SK-N-DZ (cell line): ENCODE data around the gene ACER2.

Source experiments
- DNase-seq: peaks from one replicate; pipeline ENCODE4 v3.0.0-alpha.2; 2015; ENCODE audit warnings: low spot score

The ACER2 gene

GRCh38 chr9:19451240-19452087, 42.7 kb downstream of the ACER2 start:
- no peak for DNase-seq

- no peak for DNase-seq
Measured at GRCh38 chr9:19456426-19456825, 47.6 kb downstream of the ACER2 start.

- peak; percentile 63 for DNase-seq
Measured at GRCh38 chr9:19456996-19457692, 48.3 kb downstream of the ACER2 start.

- no peak for DNase-seq
Measured at GRCh38 chr9:19457693-19458009, 48.8 kb downstream of the ACER2 start.

GRCh38 chr9:19460243-19460642, 51.4 kb downstream of the ACER2 start:
- no peak for DNase-seq

- DNase-seq: no peak
Measured at GRCh38 chr9:19461135-19461534, 52.3 kb downstream of the ACER2 start.

- DNase-seq: no peak
Measured at GRCh38 chr9:19464061-19464763, 55.4 kb downstream of the ACER2 start.

- peak; percentile 18 for DNase-seq
Measured at GRCh38 chr9:19464764-19465585, 56.2 kb downstream of the ACER2 start.

- DNase-seq: no peak
Measured at GRCh38 chr9:19465586-19466279, 56.9 kb downstream of the ACER2 start.

GRCh38 chr9:19466280-19466639, 57.5 kb downstream of the ACER2 start:
- DNase-seq: no peak

- no peak for DNase-seq
Measured at GRCh38 chr9:19469271-19469670, 60.5 kb downstream of the ACER2 start.

GRCh38 chr9:19470567-19470966, 61.8 kb downstream of the ACER2 start:
- DNase-seq: no peak

GRCh38 chr9:19470981-19471650, 62.3 kb downstream of the ACER2 start:
- no peak for DNase-seq

- peak; percentile 44 for DNase-seq
Measured at GRCh38 chr9:19471737-19472648, 63.2 kb downstream of the ACER2 start.

- no peak for DNase-seq
Measured at GRCh38 chr9:19473605-19474004, 64.8 kb downstream of the ACER2 start.

GRCh38 chr9:19479874-19480273, 71.1 kb downstream of the ACER2 start:
- no peak for DNase-seq

GRCh38 chr9:19480345-19480744, 71.5 kb downstream of the ACER2 start:
- DNase-seq: no peak

- no peak for DNase-seq
Measured at GRCh38 chr9:19481121-19481870, 72.5 kb downstream of the ACER2 start.

- DNase-seq: no peak
Measured at GRCh38 chr9:19481971-19482404, 73.2 kb downstream of the ACER2 start.
